Smooth muscle cell (in vitro differentiated cells): ENCODE measurements around the gene RNF213. TPM values are rescaled to one million over a fixed set of nuclear protein-coding genes. Genes with fewer than 3 reads are reported as not detected.

ENCODE experiments used
- DNase-seq: peaks from one replicate; lab custom pipeline; 2025; ENCODE audit not compliant: unreplicated experiment; lab: John Stamatoyannopoulos, UW
- H2AFZ ChIP-seq: fragments of 200-600 bp; sonication (generic); 2 replicates; pipeline ENCODE4 v1.6.0; 2016; ENCODE audit warnings: antibody characterized with exemption, low read depth, mild to moderate bottlenecking
- H3F3A ChIP-seq: fragments of 200-600 bp; sonication (generic); 2 replicates; pipeline ENCODE4 v1.6.0; 2017; ENCODE audit warnings: antibody characterized with exemption, low read depth
- H3K27ac ChIP-seq: fragments of 200-600 bp; sonication (generic); 2 replicates; pipeline ENCODE4 v1.5.1; 2016; ENCODE audit warnings: low read depth, mild to moderate bottlenecking
- H3K27me3 ChIP-seq: fragments of 200-600 bp; sonication (generic); 2 replicates; pipeline ENCODE4 v1.6.1; 2016; ENCODE audit warnings: low read depth, mild to moderate bottlenecking
- H3K36me3 ChIP-seq: fragments of 200-600 bp; sonication (generic); 2 replicates; pipeline ENCODE4 v1.5.1; 2016; ENCODE audit warnings: low read depth
- H3K4me1 ChIP-seq: fragments of 200-600 bp; sonication (generic); 2 replicates; pipeline ENCODE4 v1.5.1; 2016; ENCODE audit warnings: low read depth
- H3K4me2 ChIP-seq: fragments of 200-600 bp; sonication (generic); 2 replicates; pipeline ENCODE4 v1.6.0; 2016; ENCODE audit warnings: mild to moderate bottlenecking
- H3K4me3 ChIP-seq: fragments of 200-600 bp; sonication (generic); 2 replicates; pipeline ENCODE4 v1.5.1; 2016; ENCODE audit warnings: mild to moderate bottlenecking
- H3K79me2 ChIP-seq: fragments of 200-600 bp; sonication (generic); 2 replicates; pipeline ENCODE4 v1.6.0; 2016; ENCODE audit warnings: low read depth, mild to moderate bottlenecking
- H3K9ac ChIP-seq: fragments of 200-600 bp; sonication (generic); 2 replicates; pipeline ENCODE4 v1.6.0; 2016; ENCODE audit warnings: low read depth
- H3K9me3 ChIP-seq: fragments of 200-600 bp; sonication (generic); replicated peaks from 2 replicates; pipeline ENCODE4 v1.5.1; 2016; ENCODE audit warnings: low read depth
- H4K20me1 ChIP-seq: fragments of 200-600 bp; sonication (generic); 2 replicates; pipeline ENCODE4 v1.6.0; 2016; ENCODE audit warnings: low read depth
- CTCF ChIP-seq: fragments of 200-600 bp; sonication (generic); IDR thresholded peaks from 2 replicates; pipeline ENCODE4 v1.5.1; 2017; ENCODE audit warnings: borderline replicate concordance, mild to moderate bottlenecking, antibody characterized with exemption; ENCODE audit not compliant: insufficient read depth, poor library complexity, severe bottlenecking
- WGBS: methylation state at CpG from one replicate; pipeline ENCODE4 v1.1.7; 2016; ENCODE audit warnings: low lambda C conversion rate; 5-methylcytosine and 5-hydroxymethylcytosine counted together
- polyA plus RNA-seq: library from polyadenylated mRNA; unstranded; fragments of >200 nt; fragmentation: Nextera tagmentation; extraction: Ambion mirVana; gene quantifications from 2 replicates; pipeline ENCODE4 v1.2.1, GENCODE V29; 2016
- total RNA-seq: library from RNA; depleted of rRNA; stranded (reverse); fragments of >200 nt; gene quantifications from 2 replicates; pipeline ENCODE4 v1.2.3, GENCODE V29; 2014

Gene RNF213
- total and polyA plus RNA-seq, 2 experiments from 2014 or later = 12.8 to 43.0 TPM

- H3K36me3 ChIP-seq = peaks cover 31% of the 10 kb centered on the region
- H4K20me1 ChIP-seq = no peaks in the 10 kb centered on the region
- H3K79me2 ChIP-seq = no peaks in the 10 kb centered on the region
- H3K4me2 ChIP-seq = no peak overlapping the region
- H3K4me1 ChIP-seq = no peaks in the 10 kb centered on the region
- H3F3A ChIP-seq = no peaks in the 10 kb centered on the region
- H3K4me3 ChIP-seq = no peak overlapping the region
- H3K9me3 ChIP-seq = no peaks in the 10 kb centered on the region
- H2AFZ ChIP-seq = no peak overlapping the region
- TF ChIP-seq CTCF = no peak
- 97% methylated on average over 22 of the region's 22 CpGs for WGBS
- H3K27me3 ChIP-seq = no peaks in the 10 kb centered on the region
- no peak for DNase-seq
- no peak overlapping the region for H3K9ac ChIP-seq
- H3K27ac ChIP-seq = no peak overlapping the region
Observed at GRCh38 chr17:80374039-80374731, 113.5 kb downstream of the RNF213 start.

- no peak overlapping the region for H3K4me2 ChIP-seq
- no peaks in the 10 kb centered on the region for H3K79me2 ChIP-seq
- no peaks in the 10 kb centered on the region for H3K27me3 ChIP-seq
- H3K9me3 ChIP-seq = no peaks in the 10 kb centered on the region
- no peaks in the 10 kb centered on the region for H3F3A ChIP-seq
- peaks cover 25% of the 10 kb centered on the region for H3K36me3 ChIP-seq
- H3K9ac ChIP-seq = no peak overlapping the region
- no peaks in the 10 kb centered on the region for H3K4me1 ChIP-seq
- H3K27ac ChIP-seq = no peak overlapping the region
- DNase-seq = no peak
- TF ChIP-seq CTCF = no peak
- WGBS = 89% methylated on average over 14 of the region's 14 CpGs
- H2AFZ ChIP-seq = no peak overlapping the region
- H4K20me1 ChIP-seq = no peaks in the 10 kb centered on the region
- no peak overlapping the region for H3K4me3 ChIP-seq
Observed at GRCh38 chr17:80374732-80375585, 114.3 kb downstream of the RNF213 start.

- H3K27me3 ChIP-seq = no peaks in the 10 kb centered on the region
- WGBS = 97% methylated on average over 4 of the region's 4 CpGs
- no peaks in the 10 kb centered on the region for H3K79me2 ChIP-seq
- no peaks in the 10 kb centered on the region for H3F3A ChIP-seq
- no peak overlapping the region for H3K9ac ChIP-seq
- H3K36me3 ChIP-seq = peaks cover 16% of the 10 kb centered on the region
- no peak for TF ChIP-seq CTCF
- no peak overlapping the region for H3K4me3 ChIP-seq
- DNase-seq = no peak
- H4K20me1 ChIP-seq = no peaks in the 10 kb centered on the region
- H3K9me3 ChIP-seq = no peaks in the 10 kb centered on the region
- H3K4me2 ChIP-seq = no peak overlapping the region
- no peak overlapping the region for H2AFZ ChIP-seq
- H3K27ac ChIP-seq = no peak overlapping the region
- H3K4me1 ChIP-seq = no peaks in the 10 kb centered on the region
Observed at GRCh38 chr17:80376531-80376930, 115.9 kb downstream of the RNF213 start.
